Measurements from ENCODE around the gene GPR4.

GRCh38 chr19:45640849-45641273, 38.8 kb upstream of the GPR4 start:
- no peak for TF ChIP-seq CTCF (conservative IDR thresholded peaks at IDR 0.05; ENCODE audit: low read depth, low read length)
- TF ChIP-seq EZH2 (IDR thresholded peaks at IDR 0.05; ENCODE audit: borderline replicate concordance, low read depth, low read length, poor library complexity, severe bottlenecking), result no peak

Data from A673 (cell line).